Esophagus squamous epithelium (tissue), 4 donors: ENCODE data around the gene ADGRG3.

ENCODE experiments used
- POLR2A ChIP-seq, 4 donors: fragments of 450-650 bp; IDR thresholded peaks; one replicate each; pipeline ENCODE4 v1.6.1; 2017; ENCODE audit warnings: antibody characterized with exemption in 4 of 4, mild to moderate bottlenecking in 4 of 4, moderate library complexity in 3 of 4
- TF ChIP-seq, protein P1 (sequence below), 6 experiments: fragments of 450-650 bp in 4 of 6; fragments of 200-600 bp in 2 of 6; sonication (generic) in 2 of 6; IDR thresholded peaks; one replicate each; pipeline ENCODE4 v1.5.1; 2016 to 2019; ENCODE audit warnings: antibody characterized with exemption in 6 of 6, mild to moderate bottlenecking in 4 of 6, moderate library complexity in 4 of 6

DNA sequence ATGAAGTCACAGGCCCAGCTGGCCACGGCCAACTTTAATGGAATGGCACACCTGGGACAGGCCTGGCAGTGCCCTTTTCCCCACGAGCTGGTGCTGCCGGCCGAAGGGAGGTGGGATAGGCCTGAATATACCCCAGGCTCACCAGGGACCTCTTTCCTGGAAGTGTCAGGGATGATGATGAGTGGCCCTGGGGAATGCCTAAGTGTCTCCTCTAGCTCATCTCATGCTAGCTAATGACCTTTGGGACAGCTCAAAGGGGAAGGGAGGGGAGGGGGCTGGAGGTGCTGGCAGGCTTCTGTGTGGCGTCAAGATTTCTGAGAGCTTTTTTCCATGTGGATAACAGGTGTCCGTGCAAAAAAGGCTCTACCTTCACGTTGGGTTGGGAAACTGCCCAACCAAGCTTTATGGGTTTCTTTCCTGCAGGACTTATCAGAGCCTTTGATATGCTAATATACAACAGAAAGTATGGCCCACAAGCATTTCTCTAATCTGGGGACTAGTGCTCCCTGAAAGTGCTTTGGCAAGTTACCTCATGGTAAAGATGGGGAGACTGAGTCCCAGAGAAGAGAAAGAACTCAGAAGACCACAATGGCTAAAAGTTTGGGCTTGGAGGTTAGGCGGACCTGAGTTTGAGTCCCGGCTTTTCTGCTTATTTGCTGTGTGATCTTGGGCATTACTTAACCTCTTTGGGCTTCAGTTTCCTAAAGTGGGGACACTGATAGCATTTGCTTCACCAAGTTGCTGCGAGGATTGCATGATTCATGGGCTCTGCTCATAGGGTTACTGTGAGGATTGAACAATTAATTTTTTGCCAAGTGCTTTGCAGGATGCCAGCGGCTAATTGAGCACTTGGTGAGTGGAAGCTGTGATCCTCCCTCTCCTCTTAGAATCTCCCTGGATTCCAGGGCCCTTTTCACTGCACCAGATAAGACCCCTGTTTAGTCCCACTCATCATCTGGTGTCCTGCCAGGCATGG lies 25.7 kb upstream of the ADGRG3 start:
- TF ChIP-seq, protein P1, sequence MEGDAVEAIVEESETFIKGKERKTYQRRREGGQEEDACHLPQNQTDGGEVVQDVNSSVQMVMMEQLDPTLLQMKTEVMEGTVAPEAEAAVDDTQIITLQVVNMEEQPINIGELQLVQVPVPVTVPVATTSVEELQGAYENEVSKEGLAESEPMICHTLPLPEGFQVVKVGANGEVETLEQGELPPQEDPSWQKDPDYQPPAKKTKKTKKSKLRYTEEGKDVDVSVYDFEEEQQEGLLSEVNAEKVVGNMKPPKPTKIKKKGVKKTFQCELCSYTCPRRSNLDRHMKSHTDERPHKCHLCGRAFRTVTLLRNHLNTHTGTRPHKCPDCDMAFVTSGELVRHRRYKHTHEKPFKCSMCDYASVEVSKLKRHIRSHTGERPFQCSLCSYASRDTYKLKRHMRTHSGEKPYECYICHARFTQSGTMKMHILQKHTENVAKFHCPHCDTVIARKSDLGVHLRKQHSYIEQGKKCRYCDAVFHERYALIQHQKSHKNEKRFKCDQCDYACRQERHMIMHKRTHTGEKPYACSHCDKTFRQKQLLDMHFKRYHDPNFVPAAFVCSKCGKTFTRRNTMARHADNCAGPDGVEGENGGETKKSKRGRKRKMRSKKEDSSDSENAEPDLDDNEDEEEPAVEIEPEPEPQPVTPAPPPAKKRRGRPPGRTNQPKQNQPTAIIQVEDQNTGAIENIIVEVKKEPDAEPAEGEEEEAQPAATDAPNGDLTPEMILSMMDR (IDR thresholded peaks at IDR 0.05), result no peak
- no peak for TF ChIP-seq POLR2A (IDR thresholded peaks at IDR 0.05)
